ENCODE data around the gene ST7.

ST7 gene

DNA sequence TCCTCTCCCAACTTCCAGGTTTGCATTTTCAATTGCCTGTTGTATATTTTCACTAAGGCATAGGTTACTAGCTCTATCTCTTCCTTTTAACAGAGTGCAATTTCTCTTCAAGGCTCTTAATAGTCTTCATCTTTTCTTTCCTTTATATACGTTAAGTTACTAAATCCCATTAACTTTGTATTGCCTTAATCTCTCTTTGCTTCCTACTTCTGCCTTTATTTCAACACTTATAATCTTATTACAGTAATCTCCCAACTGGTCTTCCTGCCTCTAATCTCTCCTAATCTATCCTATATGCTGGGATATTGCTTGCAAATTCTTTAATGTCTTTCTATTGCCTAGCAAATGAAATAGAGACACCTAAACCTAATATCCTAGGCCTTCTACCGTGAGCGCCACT lies 26.1 kb downstream of the ST7 start:
- DNase-seq (ENCODE audit: low spot score) = no peak

DNA sequence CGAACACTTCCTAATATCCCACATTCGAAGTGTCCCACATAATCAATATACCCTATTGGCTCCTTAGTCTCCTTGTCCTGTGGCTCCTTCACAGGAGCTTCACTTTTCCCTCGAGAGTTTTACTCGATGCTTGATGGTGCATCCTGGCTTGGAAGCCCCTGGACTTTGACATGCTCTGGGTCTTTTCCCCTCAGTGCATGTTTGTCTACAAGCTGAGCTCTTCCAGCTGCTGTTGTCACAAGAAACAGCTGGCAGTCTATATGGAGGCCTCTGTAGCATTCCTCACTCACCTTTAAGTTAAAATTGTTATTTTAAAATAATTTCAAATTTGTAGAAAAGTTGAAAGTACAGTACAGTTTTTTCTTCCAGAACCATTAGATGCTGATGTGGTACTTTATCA lies 27.1 kb downstream of the ST7 start:
- DNase-seq (ENCODE audit: low spot score) = no peak

DNA sequence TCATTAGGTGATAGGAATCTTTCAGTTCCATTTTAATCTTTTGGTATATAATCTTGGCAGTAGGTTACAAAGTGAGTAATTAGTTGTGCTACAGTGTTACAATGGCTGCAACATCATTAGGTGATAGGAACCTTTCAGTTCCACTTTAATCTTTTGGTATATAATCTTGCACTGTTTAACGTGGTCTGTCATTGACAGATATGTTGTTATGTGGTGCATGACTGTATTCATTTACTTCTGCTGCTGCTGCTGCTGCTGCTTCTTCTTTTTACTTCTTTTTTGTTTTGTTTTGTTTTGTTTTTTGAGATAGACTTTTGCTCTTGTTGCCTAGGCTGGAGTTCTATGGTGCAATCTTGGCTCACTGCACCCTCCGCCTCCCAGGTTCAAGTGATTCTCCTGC lies 28.6 kb downstream of the ST7 start:
- no peak for DNase-seq (ENCODE audit: low spot score)

DNA sequence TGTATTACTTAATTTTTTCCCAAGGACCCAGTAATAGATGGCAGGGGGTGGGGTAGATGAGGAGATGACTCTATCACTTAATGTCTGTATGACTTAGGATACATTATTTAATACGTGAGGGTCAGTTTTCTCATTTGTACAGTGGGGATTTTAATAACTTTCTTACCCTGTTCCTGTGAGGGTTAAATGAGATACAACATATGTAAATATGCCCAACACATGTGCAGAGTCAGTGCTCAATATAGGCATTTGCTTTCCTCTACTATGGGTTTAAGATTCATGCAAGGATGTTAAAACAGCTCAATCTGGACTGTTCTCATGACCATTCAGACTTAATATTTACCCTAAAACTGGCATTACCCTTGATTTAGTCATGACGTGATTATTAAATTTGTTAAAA lies 31.2 kb downstream of the ST7 start:
- no peak for DNase-seq (ENCODE audit: low spot score)

DNA sequence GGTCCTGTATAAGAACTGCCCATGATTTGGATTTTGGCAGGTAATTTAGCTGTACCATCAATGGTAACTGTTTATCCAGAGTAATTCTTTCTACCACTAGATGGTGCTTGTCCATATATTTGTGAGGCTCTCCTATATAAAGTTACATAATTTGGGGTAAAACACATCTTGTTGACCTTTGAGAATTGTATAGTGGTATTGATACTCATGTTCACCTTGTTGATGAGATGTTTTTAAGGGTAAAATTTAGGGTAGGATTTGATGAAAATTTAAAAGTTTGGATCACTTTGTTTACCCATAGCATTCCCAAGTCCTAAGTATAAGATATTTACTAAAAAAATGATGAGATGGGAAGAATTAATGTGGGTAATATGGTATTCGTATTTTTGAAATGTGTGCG lies 31.6 kb downstream of the ST7 start:
- no peak for DNase-seq (ENCODE audit: low spot score)

DNA sequence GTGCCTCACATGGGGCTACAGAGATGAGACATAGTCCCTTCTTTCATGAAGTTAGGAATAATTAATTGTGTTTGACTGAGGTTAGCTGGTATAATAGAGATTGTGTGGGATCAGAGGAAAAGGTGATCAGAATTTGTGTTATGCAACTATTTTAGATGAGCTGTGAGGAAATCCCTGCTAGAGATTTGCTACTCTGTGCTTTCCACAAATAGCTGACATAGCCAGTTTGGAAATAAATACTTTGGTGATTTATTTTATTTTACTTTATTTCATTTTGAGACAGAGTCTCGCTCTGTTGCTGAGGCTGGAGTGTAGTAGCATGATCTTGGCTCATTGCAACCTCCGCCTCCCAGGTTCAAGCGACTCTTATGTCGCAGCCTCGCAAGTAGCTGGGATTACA lies 32.3 kb downstream of the ST7 start:
- no peak for DNase-seq (ENCODE audit: low spot score)

DNA sequence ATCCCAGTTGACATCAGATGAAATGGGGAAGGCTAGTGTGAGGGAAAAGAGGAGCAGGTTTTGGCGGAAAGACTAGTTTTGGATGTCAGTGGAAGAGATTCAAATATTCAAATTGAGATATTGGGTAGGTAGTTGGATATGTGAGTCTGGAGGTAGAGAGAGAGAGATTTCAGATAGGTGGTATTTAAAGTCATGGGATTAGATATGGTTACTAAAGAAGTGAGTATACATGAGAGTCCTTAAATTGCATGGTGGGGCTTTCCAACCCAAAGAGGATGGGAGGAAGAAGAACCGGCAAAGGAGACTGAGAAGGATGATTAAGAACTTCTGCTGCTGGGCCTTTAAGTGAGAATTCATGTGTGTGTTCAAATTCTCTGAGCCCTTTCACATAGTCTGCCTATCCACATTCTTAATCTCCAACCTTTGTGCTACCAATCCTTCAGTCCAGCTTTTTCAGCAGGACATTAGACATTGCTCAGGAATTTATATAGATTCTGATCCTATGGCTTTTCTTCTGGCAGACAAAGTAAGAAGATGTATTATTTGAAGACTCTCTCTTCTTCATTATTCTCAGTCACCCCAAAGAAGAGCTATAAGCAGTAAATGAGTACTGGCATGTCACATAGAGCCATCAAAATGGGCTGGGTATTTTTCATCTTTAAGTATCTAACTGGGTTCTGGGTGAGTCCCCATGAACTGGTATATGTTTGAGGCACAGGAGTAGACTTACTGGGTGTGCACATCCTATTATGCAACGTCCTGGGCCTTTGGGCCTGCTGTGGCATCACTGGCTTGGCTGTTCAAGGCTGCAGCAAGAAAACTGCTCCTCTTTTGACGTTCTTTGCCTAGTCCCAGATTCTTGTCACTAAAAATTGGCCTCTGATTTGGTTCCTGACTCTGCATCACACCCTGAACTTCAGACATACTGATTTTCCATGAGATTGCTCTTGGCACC lies 33.6 kb downstream of the ST7 start:
- no peak for DNase-seq (ENCODE audit: low spot score)

DNA sequence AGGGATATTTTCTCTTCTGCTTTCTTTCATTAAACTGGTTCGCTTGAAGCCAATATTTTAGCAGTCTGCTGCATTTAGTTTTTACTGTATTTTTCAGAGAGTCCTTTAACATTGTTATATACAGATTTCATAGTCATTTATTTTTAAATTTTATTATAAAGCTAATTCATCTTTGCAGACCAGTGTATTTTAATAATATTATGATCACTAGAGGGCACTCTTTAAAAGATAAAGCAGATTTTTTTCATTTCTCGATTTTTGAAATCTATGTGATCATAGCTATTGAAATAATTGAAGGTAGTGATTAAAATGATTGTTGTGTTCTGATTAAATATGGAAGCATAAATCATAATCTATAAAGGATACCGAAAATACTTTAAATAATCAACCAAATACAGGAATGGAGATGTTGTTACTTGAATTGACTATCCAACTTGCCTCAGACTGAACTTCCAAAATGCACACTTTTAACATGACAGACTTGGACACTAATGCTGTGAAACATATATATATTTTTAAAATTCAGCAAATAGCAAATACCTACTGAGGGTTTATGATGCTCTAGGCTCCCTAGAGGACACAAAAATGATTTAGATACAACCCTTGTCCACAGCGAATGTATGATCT lies 35.2 kb downstream of the ST7 start:
- DNase-seq (ENCODE audit: low spot score) = no peak

DNA sequence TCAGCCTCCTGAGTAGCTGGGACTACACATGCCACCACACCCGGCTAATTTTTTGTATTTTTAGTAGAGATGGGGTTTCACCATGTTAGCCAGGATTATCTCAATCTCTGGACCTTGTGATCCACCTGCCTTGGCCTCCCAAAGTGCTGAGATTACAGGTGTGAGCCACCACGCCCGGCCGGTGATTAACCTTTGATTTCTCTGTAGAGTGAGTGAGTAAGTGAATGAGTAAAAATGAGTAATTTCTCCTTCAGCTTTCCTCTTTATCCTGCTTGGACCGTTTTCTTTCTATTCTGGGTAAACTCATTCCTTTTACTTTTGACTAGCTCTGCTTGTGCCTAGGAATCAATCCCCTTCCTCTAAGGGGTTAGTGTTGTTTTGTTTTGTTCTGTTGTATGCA lies 36.8 kb downstream of the ST7 start:
- no peak for DNase-seq (ENCODE audit: low spot score)

DNA sequence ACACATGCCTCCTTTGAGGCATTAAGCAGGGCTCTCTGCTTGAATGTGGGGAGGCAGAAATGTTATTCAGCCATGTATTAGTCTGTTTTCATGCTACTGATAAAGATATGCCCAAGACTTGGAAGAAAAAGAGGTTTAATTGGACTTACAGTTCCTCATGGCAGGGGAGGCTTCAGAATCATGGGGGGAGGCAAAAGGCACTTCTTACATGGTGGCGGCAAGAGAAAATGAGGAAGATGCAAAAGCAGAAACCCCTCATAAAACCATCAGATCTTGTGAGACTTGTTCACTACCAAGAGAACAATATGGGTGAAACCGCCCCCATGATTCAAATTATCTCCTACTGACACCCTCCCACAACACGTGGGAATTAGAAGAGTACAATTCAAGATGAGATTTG lies 37.9 kb downstream of the ST7 start:
- no peak for DNase-seq (ENCODE audit: low spot score)

DNA sequence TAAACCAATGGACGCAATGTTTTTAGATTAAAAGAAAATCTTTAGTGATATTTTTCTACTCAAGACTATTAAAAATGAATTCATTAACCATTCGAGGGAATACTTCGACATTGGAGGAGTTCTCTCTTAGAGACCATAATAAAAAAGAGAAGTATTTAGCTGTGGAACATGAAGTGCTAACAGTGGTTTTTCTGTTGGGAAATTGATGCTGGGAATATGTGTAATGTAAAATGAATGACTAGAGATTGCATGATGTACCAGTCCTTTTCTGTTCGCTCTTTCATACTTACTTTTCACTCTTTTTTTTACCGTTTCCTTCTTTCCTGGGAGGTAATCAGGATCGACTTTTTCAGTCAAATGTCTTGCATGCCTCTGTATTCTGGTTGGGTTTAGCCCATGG lies 41.3 kb downstream of the ST7 start:
- no peak for DNase-seq (ENCODE audit: low spot score)

DNA sequence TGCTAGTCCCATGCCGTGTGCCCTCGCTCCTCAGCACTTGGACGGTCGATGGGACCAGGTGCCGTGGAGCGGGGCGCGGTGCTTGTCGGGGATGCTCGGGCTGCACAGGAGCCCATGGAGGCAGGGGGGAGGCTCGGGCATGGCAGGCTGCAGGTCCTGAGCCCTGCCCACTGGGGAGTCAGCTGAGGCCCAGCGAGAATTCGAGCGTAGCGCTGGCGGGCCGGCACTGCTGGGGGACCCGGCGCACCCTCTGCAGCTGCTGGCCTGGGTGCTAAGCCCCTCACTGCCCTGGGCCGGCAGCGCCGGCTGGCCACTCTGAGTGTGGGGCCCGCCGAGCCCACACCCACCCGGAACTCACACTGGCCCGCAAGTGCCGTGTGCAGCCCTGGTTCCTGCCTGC lies 44.7 kb downstream of the ST7 start:
- no peak for DNase-seq (ENCODE audit: low spot score)

DNA sequence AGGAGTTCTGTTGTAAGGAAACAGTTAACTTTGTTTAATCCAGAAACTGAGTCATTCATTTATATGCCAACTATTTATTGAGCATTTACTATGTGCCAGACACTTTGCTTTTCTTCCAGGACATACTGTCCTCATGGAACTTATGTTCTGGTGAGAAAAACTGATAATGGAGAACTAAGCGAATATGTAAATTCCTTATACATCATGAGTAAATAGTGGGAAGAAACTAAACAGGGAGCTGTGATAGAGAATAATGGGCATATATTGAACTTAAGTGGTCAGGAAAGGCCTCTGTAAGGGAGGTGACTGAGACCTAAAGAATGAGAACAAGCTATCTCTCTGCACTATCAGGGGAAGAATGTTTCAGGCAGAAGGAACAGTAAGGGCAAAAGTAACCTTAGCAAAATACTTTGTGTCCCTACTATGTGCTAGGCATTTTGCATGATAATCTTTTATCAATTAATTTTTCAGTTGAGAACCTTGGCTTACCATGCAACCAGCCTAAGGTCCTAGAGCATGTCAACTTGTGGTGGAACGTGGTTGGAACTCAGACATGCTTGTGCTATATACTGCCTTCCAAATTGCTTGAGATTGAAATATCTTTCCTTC lies 45.4 kb downstream of the ST7 start:
- DNase-seq (ENCODE audit: low spot score) = no peak

DNA sequence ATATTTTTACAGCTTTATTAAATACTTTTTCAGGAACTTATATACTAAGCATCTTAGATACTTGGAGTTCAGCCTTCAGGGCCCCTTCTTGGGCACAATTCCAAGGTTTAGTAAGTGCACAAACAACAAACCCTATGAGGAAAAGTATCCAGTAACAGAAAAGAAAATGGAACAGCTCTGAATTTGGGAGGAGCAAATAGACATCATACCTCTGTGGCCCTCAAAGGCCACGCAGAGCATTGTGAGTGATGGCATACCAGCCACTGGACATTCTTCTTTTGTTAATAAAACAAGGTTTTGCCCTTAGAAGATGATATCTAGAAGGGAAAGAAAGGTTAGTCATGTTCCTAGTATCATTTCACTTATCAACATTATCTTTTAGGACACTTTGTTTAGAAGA lies 46.0 kb downstream of the ST7 start:
- DNase-seq (ENCODE audit: low spot score) = no peak

DNA sequence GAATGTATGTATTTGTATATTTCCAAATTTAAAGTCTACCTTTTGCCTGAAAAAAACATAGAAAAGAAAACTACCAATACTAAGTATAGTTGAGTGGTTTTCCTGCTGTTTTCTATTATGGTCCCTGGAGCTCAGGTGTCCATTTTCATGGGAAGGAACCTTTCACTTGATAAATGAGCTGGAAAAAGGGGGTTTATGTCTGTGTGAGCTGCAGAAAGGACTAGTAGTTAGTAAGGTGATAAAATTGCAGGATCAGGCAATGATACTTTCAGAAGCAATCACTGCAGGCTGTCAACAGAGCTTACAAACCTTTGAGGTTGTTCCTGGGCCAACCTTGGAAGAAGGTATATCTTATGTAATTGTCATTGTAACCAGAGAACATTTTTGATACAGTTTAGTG lies 48.0 kb downstream of the ST7 start:
- DNase-seq (ENCODE audit: low spot score) = no peak

DNA sequence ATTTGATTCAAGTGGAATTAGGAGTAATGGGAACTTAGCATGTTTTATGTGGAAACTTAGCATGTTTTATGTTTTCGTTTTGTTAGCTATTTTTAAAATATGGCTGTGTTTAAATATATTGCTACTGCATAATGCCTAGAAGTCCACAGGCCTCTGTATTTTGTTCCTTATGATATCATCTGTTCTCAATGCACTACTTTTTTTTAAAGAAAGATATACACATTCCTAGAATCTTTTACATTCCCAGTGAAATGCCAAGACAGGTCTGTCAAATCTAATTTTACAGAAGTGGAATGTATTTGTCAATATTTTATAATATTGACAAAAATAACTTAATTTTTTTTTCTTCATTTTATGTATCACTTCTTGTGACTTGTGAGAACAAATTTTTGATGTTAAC lies 51.6 kb downstream of the ST7 start:
- DNase-seq (ENCODE audit: low spot score) = no peak

DNA sequence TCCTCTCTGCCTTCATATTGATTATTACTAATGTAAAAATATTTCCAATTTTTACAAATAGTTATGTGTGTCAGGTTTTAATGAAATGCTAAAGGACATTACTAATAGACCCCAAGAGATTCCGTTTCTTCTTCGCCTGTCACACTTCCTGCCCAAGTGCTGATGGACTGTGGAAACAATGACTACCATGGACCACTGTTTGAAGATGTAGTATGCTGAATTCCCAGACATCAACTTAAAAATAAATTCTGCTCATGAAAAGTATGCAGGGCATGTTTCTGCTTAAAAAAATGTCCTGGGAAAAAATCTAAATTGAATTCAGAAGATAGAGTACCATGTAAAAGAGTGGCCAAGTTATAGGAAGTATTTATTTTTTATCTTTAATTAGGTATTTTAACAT lies 52.1 kb downstream of the ST7 start:
- DNase-seq (ENCODE audit: low spot score) = no peak

DNA sequence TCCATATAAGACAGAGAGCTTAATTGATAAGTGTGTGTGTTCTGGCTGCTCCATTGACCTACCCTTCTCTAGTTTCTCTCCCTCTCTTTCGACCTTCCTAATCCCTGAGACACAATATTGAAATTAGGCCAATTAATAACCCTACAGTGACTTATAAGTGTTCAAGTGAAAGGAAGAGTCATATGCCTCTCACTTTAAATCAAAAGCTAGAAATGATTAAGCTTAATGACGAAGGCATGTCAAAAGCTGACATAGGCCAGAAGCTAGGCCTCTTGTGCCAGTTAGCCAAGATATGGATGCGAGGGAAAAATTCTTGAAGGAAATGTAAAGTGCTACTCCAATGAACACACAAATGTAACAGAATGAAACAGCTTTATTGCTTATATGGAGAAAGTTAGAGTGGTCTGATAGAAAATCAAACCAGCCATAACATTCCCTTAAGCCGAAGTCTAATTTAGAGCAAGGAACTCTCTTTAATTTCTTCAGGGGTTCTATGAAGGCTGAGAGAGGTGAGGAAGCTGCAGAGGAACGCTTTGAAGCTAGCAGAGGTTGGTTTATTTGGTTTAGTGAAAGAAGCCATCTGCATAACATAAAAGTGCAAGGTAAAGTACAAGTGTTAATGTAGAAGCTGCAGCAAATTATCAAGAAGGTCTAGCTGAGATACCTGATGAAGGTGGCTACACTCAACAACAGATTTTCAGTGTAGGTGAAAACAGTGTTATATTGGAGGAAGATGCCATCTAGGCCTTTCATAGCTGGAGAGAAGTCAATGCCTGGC lies 53.8 kb downstream of the ST7 start:
- DNase-seq (ENCODE audit: low spot score) = no peak

DNA sequence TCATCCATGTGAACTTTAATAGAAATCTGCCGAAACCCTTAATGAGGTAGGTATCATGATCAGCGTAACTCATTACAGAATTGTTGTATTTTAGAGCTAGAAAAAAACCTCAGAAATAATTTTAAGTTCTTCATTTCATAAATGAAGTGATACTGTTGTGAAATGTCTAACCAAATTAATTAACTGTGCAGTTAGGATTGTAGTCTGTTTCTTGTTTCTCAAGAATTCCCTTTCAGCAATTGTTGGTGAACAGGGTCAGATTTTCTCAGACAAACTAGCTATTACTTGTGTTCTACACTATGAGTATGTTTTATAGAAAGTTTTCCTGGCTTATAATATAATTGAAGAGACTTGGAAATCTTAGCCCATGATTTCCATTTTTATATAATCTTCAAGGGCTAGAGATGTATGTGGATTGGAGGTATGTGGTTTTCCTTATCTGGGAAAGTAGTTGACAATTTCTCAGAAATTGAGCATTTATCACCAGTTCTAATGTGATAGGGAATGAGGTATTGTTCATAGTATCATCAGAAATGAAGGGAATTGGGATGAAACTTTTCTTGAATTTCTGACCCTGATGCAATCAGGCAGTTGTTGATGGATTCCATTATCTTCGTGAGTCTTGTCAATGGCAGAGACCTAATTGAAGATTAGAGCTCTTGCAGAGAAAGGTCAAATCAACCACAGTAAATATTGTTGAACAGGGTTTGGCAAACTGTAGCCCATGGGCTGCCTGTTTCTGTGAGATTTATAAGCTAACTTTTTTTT lies 55.0 kb downstream of the ST7 start:
- DNase-seq (ENCODE audit: low spot score) = no peak

DNA sequence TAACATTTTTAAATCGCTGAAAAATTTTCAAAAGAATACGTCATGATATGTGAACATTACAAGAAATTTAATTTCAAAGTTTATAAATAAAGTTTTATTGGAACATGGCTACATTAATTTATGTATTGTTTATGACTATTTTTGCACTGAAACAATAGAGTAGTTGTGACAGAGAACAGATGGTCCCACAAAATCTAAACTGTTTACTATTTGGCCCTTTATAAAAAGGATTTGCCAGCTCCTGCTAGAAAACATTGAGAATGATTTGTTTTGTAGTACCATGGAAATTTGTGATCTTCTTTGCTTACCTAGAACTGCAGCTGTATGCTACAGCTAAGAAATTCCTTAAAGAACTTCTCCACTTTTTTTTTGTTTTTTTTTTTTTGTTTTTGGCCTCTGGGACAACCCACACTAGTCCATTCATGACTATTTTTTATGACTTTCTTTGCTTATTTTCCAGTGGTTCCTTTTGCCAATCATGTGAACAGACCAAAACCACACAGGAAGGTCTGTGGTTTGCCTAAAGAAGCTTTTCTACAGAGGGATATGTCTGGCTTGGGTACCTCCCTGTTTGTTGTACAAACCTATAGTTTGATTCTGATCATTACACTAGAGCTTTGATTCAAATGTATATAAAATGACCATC lies 55.7 kb downstream of the ST7 start:
- DNase-seq (ENCODE audit: low spot score) = no peak

DNA sequence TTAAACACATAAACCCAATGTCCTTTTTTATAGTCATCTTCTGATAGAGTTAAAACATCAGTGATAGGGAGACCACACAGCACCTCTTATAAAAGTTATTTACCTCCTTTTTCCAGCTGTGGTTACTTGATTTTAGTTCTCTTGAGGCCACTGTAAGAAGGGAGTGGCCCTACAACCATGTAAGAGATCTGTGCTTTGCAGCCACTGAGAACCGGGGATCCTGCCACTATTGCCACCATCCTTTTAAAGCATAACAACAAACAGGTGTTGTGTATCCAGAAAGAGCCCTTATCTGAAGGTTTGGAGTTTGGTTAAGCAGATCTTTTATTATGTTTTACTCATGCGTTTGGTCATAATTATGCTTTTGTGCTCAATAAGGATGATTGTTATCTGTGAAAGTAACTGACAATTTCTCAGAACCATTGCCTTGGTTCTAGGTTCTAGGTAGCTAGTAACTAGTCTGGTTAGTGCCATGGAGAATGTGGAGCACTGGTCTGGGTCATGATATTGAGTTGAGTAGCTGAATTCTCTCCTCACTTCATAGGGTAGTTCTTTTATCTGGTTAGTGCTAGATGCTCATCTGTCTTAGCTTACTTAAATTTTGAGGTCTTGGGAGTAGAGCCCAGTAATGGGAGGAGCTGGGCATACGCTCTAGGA lies 56.5 kb downstream of the ST7 start:
- DNase-seq (ENCODE audit: low spot score) = no peak
